ENCODE measurements around the gene LRRC56.

LRRC56 gene

GRCh38 chr11:575996-576768, 38.9 kb downstream of the LRRC56 start, which contains the start of gene PHRF1:
Gene PHRF1, plus strand, starts transcription at chr11:576470. Its CDS starts 5,043 bp downstream, at chr11:581513.
- peak; percentile 95 to 99 (median 97) for DNase-seq

DNA sequence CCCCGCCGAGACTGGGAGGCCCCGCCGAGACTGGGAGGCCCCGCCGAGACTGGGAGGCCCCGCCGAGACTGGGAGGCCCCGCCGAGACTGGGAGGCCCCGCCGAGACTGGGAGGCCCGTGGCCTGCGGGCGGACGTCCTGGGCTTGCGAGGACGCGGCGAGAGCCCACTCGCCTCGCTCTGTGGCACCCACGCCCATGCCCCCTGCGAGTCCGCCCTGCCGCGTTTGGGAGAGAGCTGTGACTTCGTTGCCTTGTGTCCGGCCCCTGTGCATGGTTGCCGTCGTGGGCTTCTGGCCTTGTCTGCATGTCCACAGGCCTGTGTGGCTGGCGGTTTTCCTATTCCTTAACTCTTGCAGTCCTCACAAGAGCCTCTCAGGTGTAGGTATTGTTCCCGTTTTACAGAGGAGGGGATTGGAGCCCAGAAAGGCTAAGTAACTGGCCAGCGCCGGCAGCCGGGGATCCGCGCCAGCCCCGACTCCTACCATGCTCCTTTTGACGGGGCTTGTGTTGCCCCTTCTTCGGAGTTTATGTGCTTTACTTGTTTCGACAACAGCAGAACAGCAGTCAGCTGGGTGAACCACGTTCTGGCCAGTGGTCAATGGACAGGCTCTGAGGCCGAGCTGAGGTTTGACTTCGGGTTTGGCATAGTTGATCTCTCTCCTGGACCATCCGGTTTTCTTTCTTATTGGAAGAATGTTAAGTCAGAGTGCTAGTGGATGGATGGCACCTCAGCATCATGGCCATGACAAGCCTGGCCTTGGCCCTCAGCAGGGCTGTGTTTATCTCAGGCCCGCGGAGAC, 39.7 kb downstream of the LRRC56 start:
- no peak for DNase-seq

DNA sequence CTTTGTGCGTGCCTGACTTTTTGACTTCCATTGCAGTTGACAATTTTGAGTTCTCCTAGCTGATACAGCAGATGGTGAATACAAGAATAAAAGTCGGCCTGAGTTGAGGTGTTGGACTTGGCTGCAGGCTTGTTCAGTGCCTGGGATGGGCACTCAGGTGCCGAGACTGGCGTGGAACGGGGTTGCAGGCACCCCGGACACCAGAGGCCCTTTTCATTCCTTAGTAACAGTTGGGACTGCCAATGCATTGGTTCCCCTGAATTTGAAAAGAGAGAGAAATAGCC, 40.2 kb downstream of the LRRC56 start:
- no peak for DNase-seq

DNA sequence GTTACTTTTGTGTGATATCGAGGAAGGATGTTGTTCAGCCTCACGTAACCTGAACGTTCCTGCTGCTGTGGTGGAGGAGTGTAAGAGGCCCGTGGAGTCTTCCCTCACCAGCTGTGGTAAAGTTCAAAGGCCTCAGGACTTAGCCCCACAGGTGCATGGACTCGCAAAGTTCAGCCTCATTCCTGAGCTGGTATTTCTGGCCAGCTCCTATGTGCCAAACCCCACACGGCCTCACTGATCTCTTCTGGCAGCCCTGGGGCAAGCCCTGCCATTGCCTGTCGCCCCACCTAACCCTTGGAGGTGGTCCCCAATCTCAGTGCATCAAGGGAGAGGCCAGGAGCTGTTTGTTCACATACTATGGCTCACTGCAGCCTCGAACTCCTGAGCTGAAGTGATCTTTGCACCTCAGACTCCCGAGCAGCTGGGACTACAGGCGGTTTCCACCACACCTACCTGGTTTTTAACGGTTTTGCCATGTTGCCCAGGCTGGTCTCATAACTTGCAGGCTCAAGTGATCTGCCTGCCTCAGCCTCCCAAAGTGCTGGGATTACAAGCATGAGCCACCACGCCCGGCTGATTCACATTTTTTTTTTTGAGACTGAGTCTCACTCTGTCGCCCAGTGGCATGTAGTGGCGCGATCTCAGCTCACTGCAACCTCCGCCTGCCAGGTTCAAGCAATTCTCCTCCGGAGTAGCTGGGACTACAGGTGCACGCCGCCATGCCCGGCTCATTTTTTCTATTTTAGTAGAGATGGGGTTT, 41.1 kb downstream of the LRRC56 start:
- DNase-seq = no peak

GRCh38 chr11:579830-580601, 42.7 kb downstream of the LRRC56 start:
- no peak for DNase-seq

DNA sequence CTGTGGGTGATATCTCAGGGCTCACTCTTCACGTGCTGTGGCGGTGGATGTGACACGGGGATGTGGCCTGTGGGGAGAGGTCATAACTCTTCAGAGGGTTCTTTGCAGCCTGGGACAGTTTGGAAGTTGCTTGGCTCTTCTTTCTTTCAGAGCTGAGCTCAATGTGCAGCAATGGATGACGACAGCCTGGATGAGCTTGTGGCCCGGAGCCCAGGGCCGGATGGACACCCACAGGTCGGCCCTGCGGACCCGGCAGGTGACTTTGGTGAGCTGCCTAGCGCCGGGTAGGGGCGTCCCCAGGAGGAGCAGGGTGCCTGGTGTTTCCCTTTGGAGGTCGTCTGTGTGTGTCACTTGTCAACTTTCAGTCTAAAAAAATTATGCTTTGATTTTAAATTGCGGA, 44.0 kb downstream of the LRRC56 start:
- no peak for DNase-seq

DNA sequence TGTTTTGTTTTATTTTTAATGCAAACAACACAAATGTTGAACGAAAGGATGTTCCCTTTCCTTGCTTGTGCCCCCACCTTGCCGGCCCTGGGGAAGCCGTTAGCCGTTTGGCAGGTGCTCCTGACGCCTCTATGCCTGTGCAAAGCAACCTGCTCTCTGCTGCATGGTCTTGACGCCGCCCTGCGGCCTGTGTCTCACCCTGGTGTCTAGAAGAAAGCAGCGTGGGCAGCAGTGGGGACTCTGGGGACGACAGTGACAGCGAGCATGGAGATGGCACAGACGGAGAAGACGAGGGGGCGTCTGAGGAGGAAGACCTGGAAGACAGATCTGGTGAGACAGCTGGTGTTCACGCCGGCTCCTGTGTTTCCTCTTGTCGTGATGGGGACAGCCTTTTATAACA, 44.4 kb downstream of the LRRC56 start:
- DNase-seq = no peak

DNA sequence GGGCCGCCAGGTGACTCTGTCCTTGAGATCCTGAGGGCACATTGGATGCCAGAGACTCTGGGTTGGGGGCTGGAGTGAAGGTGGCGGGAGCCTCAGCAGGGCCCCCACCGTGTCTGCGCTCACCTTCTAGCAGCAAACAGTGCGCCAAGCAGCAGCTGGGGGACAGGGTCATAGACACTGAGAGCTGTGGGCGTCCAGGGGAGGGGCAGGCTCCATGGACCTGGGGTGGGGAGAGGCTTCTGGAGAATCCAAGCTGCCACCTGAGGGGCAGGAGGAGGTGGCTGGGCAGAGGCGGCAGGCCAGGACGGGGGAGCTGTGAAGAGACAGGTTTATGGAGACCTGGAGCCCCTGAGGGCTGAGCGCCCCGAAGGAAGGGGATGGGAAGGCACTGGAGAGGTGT, 47.0 kb downstream of the LRRC56 start:
- DNase-seq = no peak

GRCh38 chr11:586376-587316, 49.3 kb downstream of the LRRC56 start:
- no peak for DNase-seq

DNA sequence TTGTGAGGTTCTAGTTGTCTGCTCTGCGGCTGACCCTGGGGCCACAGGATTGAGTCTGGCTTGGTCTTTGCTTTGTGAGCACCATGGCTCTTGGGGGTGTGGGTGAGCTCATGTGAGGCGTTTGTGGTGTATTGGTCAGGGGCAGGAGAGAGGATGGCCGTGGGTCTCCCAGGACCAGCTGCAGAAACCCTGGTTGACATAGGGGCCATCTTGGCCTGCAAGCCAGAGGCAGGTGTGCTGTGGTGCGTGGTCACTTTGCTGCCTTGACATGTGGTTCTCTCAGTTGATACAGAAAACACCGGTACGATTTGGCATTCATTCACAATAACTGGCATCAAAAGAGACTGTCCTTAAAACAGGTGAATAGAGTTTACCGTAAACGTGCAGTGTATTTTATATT, 50.2 kb downstream of the LRRC56 start:
- no peak for DNase-seq

- DNase-seq = peak; percentile 88 to 90 (median 89)
Measured at GRCh38 chr11:587978-588380, 50.7 kb downstream of the LRRC56 start.

DNA sequence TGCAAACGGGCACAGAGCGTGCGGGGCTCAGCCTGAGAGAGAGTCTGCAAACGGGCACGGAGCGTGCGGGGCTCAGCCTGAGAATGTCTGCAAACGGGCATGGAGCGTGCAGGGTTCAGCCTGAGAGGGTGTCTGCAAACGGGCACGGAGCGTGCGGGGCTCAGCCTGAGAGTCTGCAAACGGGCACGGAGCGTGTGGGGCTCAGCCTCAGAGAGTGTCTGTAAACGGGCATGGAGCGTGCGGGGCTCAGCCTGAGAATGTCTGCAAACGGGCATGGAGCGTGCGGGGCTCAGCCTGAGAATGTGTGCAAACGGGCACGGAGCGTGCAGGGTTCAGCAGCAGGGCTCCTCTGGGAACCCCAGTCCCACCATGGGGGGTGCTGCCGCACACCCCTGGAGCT, 52.5 kb downstream of the LRRC56 start:
- no peak for DNase-seq

DNA sequence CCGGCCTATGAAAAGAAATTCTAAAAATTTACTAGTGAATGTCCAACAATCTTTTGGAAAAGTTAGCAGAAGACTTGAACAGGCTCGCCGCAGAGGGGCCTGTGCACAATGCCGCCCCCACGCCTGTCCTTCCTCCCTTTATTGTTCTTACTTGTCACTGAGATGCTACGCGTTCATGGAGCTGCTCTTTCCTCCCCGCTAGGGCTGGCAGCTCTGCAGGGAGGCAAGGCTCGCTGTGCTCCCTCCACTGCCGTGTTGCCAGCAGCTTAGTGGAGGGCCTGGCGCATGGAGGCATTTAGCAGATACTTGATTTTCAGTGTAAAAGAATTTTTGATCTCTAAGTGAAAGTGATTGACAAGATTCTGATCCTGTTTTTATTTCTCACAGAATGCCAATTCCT, 53.7 kb downstream of the LRRC56 start:
- DNase-seq = no peak

DNA sequence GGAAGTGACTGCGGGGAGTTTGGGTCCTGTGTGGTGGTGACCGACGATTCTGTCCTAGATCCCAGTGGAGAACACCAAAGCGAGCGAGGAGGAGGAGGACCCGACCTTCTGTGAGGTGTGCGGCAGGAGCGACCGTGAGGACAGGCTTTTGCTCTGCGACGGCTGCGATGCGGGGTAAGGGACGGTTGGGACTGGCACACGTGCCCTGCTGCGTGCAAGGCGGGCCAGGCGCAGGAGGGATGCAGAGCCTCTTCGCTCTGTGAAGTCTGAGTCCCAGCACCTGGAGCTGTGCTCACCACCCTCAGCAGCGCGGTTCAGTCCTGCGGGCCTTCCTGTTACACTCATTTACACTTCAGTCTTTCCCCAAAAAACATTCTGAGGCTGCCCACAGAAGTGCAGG, 55.2 kb downstream of the LRRC56 start:
- no peak for DNase-seq

DNA sequence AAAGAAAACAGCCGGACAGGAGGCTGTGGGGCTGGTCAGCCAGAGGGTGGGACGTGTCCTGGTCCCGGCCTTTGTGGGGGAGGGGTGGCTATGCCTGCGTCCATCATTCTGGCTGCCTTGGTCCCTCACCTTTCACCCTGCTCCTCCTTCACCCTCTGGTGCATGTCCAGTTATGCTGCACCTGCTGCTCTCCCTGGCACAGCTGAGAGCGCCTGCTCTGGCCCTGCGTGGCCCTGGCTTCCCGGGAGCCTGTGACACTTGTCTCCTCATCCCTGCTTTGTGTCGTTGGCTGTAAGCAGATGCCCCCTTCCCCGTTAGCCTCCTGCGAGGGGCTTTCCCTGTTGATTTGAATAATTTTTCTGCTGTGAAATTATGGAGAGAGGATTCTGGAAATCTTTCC, 55.6 kb downstream of the LRRC56 start:
- no peak for DNase-seq

GRCh38 chr11:593347-593746, 56.0 kb downstream of the LRRC56 start:
- DNase-seq = no peak

DNA sequence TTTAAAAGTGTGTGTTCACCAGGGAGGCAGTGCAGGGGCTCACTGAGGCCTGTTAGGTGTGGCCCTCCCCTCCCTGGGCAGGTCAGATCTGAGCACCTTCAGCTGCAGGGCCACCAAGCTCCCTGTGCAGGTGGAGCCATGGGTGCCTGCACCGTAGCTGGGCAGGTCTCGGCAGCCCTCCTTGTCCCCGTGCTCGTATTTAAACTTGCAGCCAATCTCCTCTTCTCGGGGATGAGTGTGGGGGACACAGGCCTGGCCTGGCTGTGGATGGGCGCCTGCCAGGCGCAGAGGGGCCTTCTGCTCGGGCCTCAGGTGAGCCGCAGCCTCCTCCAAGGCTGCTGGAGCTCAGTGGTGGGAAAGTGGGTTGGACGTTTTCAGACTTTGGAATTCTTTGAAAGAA, 58.1 kb downstream of the LRRC56 start:
- DNase-seq = no peak

- DNase-seq = no peak
Measured at GRCh38 chr11:596374-596773, 59.0 kb downstream of the LRRC56 start.

- DNase-seq = no peak
Measured at GRCh38 chr11:597166-597725, 59.9 kb downstream of the LRRC56 start.

GRCh38 chr11:598005-598680, 60.8 kb downstream of the LRRC56 start:
- DNase-seq = no peak

Data from suppressor macrophage treated with lipopolysaccharide for 1 hour (primary cell).